Right hindlimb (tissue), 1 donor: ENCODE data around the gene LLCFC1.
"Not testable (repeated sequence)": the region's sequence is repeated elsewhere in the genome, so short reads cannot be mapped to it uniquely, and the experiment has no call there.

Experiments used
- DNase-seq: peaks from one replicate; pipeline ENCODE4 v3.0.0-alpha.2; 2018

The LLCFC1 gene

DNA sequence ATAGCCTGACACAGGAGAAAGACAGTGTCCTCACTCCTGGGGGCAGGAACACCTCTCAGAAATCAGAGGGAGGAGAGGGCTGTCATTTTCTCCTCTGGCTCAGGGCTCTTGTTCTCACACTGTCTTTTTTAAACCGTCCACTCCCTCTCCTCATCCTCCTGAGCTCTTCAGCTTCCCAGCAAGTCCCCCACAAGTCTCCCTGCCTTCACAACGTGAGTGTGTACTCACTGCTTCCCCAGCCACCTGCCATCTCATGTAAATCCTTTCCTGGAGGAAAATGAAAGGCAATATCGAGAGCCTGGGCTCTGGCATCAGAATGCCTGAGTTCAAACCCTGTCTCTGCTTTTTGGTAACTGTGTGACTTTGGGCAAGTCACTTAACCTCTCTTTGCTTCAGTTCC is 5.7 kb downstream of the LLCFC1 start:
- no peak for DNase-seq

- DNase-seq, result no peak
Observed at GRCh38 chr7:142948603-142949002, 9.3 kb downstream of the LLCFC1 start.

DNA sequence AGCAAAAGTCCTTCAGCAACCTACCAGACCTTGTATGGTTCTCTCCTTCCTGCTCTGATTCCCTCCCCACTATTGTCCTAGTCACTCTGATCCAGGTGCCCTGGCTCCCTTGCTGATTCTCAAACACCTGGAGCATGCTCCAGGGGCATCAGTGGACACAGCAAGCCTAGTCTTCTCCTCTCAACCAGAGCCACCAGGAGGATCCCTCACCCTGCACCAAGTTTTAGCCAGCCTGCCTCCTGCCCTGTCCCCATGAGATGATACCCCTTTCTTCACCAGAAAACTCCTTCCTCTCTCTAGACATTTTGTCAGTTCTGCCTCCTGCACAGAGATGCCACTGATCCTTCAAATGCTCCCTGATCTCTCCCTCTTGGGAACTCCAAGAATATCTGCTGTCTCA is 11.0 kb downstream of the LLCFC1 start:
- no peak for DNase-seq

DNA sequence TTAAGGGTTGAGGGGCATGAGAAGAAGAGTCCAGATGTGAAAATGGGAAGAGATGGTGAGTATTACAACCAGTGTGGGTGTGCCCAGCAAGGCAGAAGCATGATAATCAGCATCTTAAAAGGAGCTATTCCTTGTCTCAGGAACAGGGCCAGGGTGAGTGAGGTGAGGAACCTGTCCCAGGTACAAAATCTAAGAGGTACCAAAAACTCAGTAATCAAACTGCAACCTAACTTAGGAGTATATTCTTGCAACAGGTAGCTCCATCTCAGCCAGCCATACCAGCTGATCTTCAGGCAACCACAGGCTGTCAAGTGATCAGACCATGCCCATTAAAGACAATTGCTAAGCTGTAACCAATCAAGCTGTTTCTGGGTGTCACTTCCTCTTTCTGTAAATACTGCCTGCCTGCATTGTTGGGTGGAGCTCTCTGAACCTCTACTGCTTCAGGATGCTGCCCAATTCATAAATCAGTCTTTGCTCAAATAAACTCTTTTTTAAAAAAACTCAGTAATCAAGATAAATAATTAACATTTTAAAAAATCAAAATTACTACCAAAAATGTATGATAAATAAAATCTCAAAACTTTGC is 15.5 kb downstream of the LLCFC1 start:
- no peak for DNase-seq

GRCh38 chr7:142956951-142957623 is 17.8 kb downstream of the LLCFC1 start:
- no peak for DNase-seq

DNA sequence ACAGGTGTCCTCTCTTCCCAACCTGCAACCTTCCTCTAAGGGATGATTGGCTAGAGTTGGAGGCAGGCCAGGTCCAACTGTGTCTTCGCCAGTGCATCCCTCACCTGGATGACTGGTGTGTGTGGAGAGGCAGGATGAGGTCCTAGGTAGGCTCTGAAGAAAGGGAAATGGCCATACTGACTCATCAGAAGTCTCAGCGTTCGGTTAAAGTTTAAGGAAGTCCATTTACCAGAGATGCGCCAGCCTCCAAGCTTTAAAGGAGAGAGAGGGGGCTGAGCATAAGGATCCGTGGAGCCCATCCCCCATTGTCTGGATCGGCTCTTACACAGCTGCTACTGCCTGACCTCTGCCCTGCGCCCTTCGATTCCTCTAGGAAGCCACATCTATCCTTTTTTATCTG is 18.4 kb downstream of the LLCFC1 start:
- DNase-seq, result no peak

GRCh38 chr7:142959202-142959601 is 19.9 kb downstream of the LLCFC1 start:
- DNase-seq, result no peak

GRCh38 chr7:142960955-142961512 is 21.8 kb downstream of the LLCFC1 start:
- no peak for DNase-seq

GRCh38 chr7:142961595-142961972 is 22.3 kb downstream of the LLCFC1 start:
- DNase-seq, result no peak

DNA sequence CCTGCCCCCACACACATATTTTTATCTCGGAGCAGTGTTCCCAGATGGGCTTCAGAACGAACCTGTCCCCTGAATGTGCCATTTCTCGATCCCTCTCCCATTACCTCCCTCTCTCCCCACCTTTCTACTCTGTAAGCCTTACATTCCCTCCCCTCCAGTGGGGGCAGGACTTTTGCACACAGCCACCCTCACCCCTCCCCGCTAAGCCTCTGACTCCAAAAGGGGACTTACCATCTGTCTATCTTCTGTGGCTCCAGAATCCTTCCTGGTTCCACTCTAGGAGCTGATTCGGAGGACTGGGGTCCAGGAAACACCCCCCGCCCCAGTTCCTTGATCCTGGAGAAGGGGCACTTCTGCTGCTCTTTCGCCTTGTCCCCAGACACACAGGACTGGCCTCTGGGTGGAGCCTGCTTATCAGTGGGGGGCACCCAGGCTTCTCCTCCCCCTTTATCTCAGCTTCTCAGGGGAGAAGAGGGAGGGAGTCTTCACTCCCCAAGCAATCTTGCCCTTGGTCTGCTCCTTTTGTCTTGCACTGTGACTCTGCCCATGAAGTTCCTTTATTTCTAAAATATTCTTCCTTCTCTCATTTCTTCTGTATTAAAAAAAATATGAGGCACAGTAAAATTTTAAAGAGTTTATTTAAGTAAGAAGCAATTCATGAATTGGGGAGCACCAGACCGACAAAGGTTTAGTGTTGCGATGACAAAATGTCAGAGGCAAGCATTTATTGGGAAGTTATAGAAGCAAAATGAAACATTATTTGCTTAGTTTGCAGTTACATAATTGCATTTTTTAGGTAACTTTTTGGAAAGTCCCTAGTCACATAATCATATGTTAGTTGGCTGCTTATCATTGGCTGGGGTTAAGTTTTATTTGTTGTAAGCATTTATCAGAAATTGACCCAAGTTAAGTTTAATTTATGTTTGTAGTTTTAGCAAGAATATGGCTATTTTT is 23.0 kb downstream of the LLCFC1 start, which contains the start of gene KEL:
Gene KEL (minus strand): TSS at position 391 of the 954 bp plus-strand sequence. CDS start 157 bp downstream, at position 234.
- DNase-seq, result no peak

DNA sequence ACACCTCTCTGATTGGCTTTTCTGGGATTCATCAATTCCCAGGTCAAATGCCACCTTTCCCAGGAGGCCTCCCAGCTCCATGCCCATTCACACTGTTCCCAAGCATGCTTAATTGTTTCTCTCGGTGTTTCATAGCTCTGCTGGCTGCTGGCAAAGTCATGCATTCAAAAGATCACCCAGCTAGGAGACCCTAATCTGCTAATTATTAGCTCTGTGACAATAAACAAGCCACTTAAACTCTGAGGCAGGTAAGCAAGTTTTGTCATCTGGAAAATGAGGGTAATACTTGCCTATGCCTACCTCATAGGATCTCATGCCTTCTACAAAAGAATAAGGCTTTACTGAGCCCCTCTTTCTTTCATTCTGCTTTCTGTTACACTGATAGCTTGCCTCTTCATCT is 23.7 kb downstream of the LLCFC1 start:
- DNase-seq, result no peak

GRCh38 chr7:142963993-142964392 is 24.7 kb downstream of the LLCFC1 start:
- DNase-seq, result no peak

GRCh38 chr7:142964502-142965246 is 25.4 kb downstream of the LLCFC1 start:
- DNase-seq, result no peak

DNA sequence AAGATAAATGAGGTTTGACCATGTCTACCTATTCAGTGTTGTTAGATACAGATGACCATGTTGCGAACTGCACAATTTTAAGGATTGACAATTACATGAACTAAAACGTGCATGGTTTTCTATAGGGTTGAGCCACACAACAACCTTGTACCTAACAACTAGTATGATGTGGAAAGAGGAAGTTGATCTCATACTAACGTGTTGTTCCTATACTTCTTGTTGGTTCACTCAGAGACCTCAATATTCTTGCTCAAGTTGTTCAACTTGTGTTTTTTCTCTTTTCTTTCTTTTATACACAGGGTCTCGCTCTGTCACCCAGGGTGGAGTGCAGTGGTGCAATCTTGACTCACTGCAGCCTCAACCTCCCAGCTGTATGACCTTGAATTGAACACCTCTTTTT is 28.9 kb downstream of the LLCFC1 start:
- no peak for DNase-seq

GRCh38 chr7:142969183-142969582 is 29.9 kb downstream of the LLCFC1 start:
- no peak for DNase-seq

- no peak for DNase-seq
Observed at GRCh38 chr7:142974626-142975025, 35.3 kb downstream of the LLCFC1 start.

GRCh38 chr7:142978402-142978801 is 39.1 kb downstream of the LLCFC1 start:
- not testable (repeated sequence) for DNase-seq

DNA sequence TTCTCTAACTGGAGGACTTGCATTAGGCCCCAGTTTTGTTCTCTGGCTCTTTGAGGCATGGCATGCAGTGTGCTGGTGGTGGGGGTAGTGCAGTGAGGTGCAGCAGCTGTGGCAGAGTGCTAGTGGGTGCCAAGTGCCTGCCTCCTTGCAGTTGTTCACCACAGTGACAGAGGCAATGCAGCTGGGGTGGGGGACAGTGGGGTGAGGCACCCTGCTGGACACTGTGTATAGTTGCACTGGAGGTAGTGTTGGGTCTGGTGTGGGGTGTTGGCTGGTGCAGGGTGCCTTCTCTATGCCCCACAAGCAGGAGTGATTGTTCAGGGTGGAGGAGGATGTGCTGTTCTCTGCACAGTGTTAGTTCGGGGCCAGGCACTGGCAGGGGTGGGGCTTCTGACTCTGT is 44.5 kb downstream of the LLCFC1 start:
- no peak for DNase-seq

DNA sequence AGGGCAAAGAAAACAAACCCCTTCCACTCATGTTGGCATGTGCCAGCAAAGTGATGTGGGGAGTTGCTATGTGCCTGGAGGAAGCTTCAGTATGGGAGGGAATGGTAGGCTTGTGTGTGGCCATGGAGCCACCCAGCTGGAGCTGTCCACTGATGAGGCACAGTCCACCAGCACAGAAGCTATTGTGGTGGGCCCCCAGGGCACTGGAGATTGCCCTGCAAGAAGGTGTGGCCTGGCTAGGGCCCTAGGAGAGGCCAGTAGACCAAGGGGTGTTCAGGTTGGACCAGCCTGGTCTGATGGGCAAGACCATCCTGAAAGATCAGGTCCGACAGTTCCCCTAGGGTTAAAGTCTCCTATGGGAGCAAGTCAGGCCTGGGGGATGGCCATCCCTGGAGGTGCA is 45.0 kb downstream of the LLCFC1 start:
- DNase-seq, result no peak
